SK-N-SH (cell line): ENCODE data around the gene HOXA1.

Experiments used
- CTCF ChIP-seq: fragments of 200-600 bp; sonication (generic); IDR thresholded peaks from 2 replicates; pipeline ENCODE4 v1.6.1; 2017; ENCODE audit warnings: antibody characterized with exemption, mild to moderate bottlenecking, moderate library complexity
- FOXM1 ChIP-seq: IDR thresholded peaks from 2 replicates; pipeline ENCODE4 v1.4.0; 2012; ENCODE audit warnings: low read depth, mild to moderate bottlenecking
- MAX ChIP-seq: IDR thresholded peaks from 2 replicates; pipeline ENCODE4 v1.4.0; 2012; ENCODE audit warnings: low read depth
- POLR2AphosphoS5 ChIP-seq: IDR thresholded peaks from 2 replicates; pipeline ENCODE4 v1.6.1; 2012; ENCODE audit warnings: low read depth, low read length
- REST ChIP-seq: IDR thresholded peaks from 2 replicates; pipeline ENCODE4 v1.6.1; 2012; ENCODE audit warnings: mild to moderate bottlenecking, low read depth, low read length, moderate library complexity
- RFX5 ChIP-seq: IDR thresholded peaks from 2 replicates; pipeline ENCODE4 v1.6.1; 2012; ENCODE audit warnings: mild to moderate bottlenecking, improper control_type of control experiment, low read length
- SIN3A ChIP-seq: IDR thresholded peaks from 2 replicates; pipeline ENCODE4 v1.6.1; 2012; ENCODE audit warnings: low read depth, mild to moderate bottlenecking, low read length, moderate library complexity, borderline replicate concordance
- TAF1 ChIP-seq: IDR thresholded peaks from 2 replicates; pipeline ENCODE4 v1.6.1; 2012; ENCODE audit warnings: low read depth, mild to moderate bottlenecking, low read length, moderate library complexity, borderline replicate concordance
- USF1 ChIP-seq: IDR thresholded peaks from 2 replicates; pipeline ENCODE4 v1.4.0; 2012; ENCODE audit warnings: low read depth, borderline replicate concordance
- TF ChIP-seq, protein P1 (sequence below): IDR thresholded peaks from 2 replicates; pipeline ENCODE4; 2012

DNA sequence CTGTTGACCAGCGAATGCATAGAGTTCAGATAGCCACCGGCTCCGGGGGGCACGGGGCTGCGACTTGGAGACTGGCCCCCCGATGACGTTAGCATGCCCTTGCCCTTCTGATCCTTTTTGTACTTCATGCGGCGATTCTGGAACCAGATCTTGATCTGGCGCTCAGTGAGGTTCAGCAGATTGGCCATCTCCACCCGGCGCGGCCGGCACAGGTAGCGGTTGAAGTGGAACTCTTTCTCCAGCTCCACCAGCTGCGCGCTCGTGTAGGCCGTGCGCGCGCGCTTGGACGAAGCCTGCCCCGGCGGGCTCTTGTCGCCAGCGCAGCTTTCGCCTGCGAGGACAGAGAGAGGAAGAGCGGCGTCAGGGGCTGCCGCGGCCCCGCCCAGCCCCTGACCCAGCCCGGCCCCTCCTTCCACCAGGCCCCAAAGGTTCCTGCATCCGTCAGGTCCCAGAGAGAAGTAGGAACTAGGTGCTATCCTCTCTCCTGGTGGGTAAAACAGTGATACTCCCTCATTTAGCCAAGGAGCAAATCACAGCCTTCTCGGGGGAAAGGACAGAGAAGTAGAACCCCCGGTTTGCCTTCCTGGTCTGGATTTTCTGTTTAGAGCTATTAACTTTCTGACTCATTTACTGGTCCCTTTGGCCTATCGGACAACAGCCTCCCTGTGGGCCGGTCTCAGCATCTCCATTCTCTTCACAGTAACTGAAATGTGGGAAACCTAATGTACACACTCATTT, 12.8 kb upstream of the HOXA1 start:
- TF ChIP-seq, protein P1, sequence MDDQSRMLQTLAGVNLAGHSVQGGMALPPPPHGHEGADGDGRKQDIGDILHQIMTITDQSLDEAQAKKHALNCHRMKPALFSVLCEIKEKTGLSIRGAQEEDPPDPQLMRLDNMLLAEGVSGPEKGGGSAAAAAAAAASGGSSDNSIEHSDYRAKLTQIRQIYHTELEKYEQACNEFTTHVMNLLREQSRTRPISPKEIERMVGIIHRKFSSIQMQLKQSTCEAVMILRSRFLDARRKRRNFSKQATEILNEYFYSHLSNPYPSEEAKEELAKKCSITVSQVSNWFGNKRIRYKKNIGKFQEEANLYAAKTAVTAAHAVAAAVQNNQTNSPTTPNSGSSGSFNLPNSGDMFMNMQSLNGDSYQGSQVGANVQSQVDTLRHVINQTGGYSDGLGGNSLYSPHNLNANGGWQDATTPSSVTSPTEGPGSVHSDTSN: no peak
- no peak for TF ChIP-seq TAF1
- no peak for TF ChIP-seq RFX5
- TF ChIP-seq POLR2AphosphoS5: no peak
- TF ChIP-seq CTCF: no peak
- no peak for TF ChIP-seq MAX
- no peak for TF ChIP-seq SIN3A
- TF ChIP-seq FOXM1: no peak
- no peak for TF ChIP-seq USF1
- TF ChIP-seq REST: no peak
